Measurements from ENCODE around the gene CARMIL1.

CARMIL1 gene

DNA sequence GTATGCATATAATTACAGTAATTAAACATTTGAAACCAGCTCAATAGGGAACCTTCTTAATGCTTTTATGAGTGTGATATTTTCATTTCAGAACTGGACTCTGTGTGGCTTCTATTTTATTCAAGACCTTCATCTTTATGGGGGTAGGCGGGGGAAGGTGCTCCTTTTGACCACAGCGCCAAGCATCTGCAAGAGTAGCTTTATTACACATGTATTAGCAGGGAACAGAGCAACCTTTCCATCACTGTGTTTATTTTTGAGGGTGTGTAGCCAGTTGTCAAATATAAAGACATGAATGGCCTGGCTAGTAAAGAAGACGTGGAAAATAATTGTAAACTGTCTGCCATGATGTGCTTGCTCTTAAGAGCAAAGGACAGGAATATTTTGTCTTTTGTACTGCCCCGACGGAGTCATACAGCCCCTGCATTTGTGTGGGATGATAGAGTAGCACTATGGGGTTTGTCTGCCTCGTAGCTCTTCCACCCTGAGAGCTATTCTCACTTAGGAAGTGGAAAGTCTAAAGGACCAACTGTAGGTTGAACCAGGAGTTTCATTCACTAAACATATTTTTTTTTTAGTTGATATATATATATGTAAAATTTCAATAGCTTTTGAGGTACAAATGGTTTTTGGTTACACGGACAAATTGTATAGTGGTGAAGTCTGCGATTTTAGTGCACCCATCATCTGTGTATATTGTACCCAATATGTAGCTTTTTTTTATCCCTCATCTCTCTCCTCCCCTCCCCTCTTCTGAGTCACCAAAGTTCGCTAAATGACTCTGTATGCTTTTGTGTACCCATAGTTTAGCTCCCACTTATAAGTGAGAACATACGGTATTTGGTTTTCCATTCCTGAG, 91.2 kb downstream of the CARMIL1 start:
- ChIA-PET CTCF (interaction anchor here (0.6 to 1.1 kb wide), 2 partner anchors 92 to 197 kb away, joined by 3 read pairs; no protein-coding TSS in a partner anchor), POLR2A (interaction anchor here (0.6 kb wide), 1 partner anchor 19 kb away, joined by 3 read pairs; no protein-coding TSS in a partner anchor)
- Histone ChIP-seq H3K4me3 (ENCODE audit: low read depth, low read length) (no peak overlapping the region), H3K9me3 (ENCODE audit: control insufficient read depth, insufficient read depth, low read depth, low read length) (no peaks in the 10 kb centered on the region), H3K36me3 (ENCODE audit: control insufficient read depth in 2 of 2, insufficient read depth in 1 of 2, low read length in 2 of 2) (no peaks in the 10 kb centered on the region), H3K4me1 (ENCODE audit: control insufficient read depth, insufficient read depth, low read length) (peaks cover 14% of the 10 kb centered on the region), H3K27ac (ENCODE audit: extremely low read depth, low read depth, low read length) (no peak overlapping the region)
- TF ChIP-seq ZNF629 (tag by site-specific recombination; IDR thresholded peaks at IDR 0.05) (0 out of 2 replicates have a peak, but pooled peaks have one; percentile 13), OSR2 (tag by site-specific recombination; IDR thresholded peaks at IDR 0.05) (no peak), KLF1 (tag by site-specific recombination; IDR thresholded peaks at IDR 0.05) (peak; percentile 21; the same call in 1 of the 2 replicates), ZFP3 (tag by site-specific recombination; IDR thresholded peaks at IDR 0.05; ENCODE audit: low read depth) (no peak), IKZF3 (tag by site-specific recombination; IDR thresholded peaks at IDR 0.05) (no peak), ZNF561 (tag by site-specific recombination; IDR thresholded peaks at IDR 0.05; ENCODE audit: borderline replicate concordance) (no peak), ZNF394 (tag by site-specific recombination; IDR thresholded peaks at IDR 0.05; ENCODE audit: borderline replicate concordance) (peak; percentile 14; the same call in 1 of the 2 replicates)
- TF ChIP-seq, protein P1, sequence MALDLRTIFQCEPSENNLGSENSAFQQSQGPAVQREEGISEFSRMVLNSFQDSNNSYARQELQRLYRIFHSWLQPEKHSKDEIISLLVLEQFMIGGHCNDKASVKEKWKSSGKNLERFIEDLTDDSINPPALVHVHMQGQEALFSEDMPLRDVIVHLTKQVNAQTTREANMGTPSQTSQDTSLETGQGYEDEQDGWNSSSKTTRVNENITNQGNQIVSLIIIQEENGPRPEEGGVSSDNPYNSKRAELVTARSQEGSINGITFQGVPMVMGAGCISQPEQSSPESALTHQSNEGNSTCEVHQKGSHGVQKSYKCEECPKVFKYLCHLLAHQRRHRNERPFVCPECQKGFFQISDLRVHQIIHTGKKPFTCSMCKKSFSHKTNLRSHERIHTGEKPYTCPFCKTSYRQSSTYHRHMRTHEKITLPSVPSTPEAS (tag by site-specific recombination; IDR thresholded peaks at IDR 0.05), result 0 out of 2 replicates have a peak, but pooled peaks have one; percentile 6

DNA sequence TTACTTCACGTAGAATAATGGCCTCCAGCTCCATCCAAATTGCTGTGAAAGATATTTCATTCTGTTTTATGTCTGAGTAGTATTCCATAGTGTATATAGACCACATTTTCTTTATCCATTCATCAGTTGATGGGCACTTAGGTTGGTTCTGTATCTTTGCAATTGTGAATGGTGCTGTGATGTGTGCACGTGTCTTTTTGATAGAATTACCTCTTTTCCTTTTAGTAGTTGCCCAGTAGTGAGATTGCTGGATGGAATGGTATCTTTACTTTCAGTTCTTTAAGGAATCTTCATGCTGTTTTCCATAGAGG, 91.8 kb downstream of the CARMIL1 start:
- H3K9me3 ChIP-seq (ENCODE audit: control insufficient read depth, insufficient read depth, low read depth, low read length), result no peaks in the 10 kb centered on the region
- no peak overlapping the region for H3K27ac ChIP-seq (ENCODE audit: extremely low read depth, low read depth, low read length)
- POLR2A ChIA-PET, result no interaction called here
- CTCF ChIA-PET, result interaction anchor here (0.6 to 1.1 kb wide), 2 partner anchors 93 to 196 kb away, joined by 3 read pairs; no protein-coding TSS in a partner anchor
- H3K4me1 ChIP-seq (ENCODE audit: control insufficient read depth, insufficient read depth, low read length), result peaks cover 14% of the 10 kb centered on the region
- no peaks in the 10 kb centered on the region for H3K36me3 ChIP-seq (ENCODE audit: control insufficient read depth in 2 of 2, insufficient read depth in 1 of 2, low read length in 2 of 2)
- H3K4me3 ChIP-seq (ENCODE audit: low read depth, low read length), result no peak overlapping the region
- peak; percentile 92 for TF ChIP-seq ZNF10 (tag by site-specific recombination; IDR thresholded peaks at IDR 0.05)
- no peak for TF ChIP-seq ZNF239 (tag by site-specific recombination; IDR thresholded peaks at IDR 0.05)

DNA sequence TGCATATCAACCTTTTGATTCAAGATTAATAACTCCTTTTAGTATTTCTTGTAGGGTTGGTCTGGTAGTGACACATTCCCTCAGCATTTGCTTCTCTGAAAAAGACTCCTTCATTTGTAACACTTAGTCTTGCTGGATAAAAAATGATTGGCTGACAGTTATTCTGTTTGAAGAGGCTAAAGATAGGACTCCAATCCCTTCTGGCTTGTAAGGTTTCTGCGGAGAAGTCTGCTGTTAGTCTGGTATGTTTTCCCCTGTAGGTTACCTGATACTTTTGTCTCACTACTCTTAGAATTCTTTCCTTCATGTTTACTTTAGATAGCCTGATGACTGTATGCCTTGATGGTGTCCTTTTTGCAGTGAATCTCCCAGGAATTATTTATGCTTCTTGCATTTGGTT, 96.0 kb downstream of the CARMIL1 start:
- Histone ChIP-seq H3K36me3 (ENCODE audit: control insufficient read depth in 2 of 2, insufficient read depth in 1 of 2, low read length in 2 of 2) (no peaks in the 10 kb centered on the region), H3K4me3 (ENCODE audit: low read depth, low read length) (no peak overlapping the region), H3K4me1 (ENCODE audit: control insufficient read depth, insufficient read depth, low read length) (peaks cover 4% of the 10 kb centered on the region), H3K9me3 (ENCODE audit: control insufficient read depth, insufficient read depth, low read depth, low read length) (no peaks in the 10 kb centered on the region), H3K27ac (ENCODE audit: extremely low read depth, low read depth, low read length) (no peak overlapping the region)
- no peak for TF ChIP-seq ZNF837 (tag by site-specific recombination; IDR thresholded peaks at IDR 0.05)
- TF ChIP-seq ZEB2 (tag by site-specific recombination; IDR thresholded peaks at IDR 0.05), result no peak
- no peak for TF ChIP-seq ZNF239 (tag by site-specific recombination; IDR thresholded peaks at IDR 0.05)
- no peak for TF ChIP-seq ZNF529 (tag by site-specific recombination; IDR thresholded peaks at IDR 0.05; ENCODE audit: insufficient replicate concordance)
- no peak for TF ChIP-seq ZNF423 (tag by site-specific recombination; IDR thresholded peaks at IDR 0.05)
- no peak for TF ChIP-seq ZNF146 (tag by site-specific recombination; IDR thresholded peaks at IDR 0.05)
- no peak for TF ChIP-seq KLF7 (tag by site-specific recombination; IDR thresholded peaks at IDR 0.05; ENCODE audit: borderline replicate concordance)
- TF ChIP-seq TRIM28 (IDR thresholded peaks at IDR 0.05; ENCODE audit: borderline replicate concordance, low read length), result peak; percentile 62; the same call in 1 of the 2 replicates
- TF ChIP-seq SETDB1 (IDR thresholded peaks at IDR 0.05; ENCODE audit: insufficient read length, low read length), result peak; percentile 78
- TF ChIP-seq MEIS1 (CRISPR knock-in tag; IDR thresholded peaks at IDR 0.05; ENCODE audit: borderline replicate concordance), result no peak
- TF ChIP-seq ZFHX2 (tag by site-specific recombination; conservative IDR thresholded peaks at IDR 0.05), result no peak
- TF ChIP-seq ZSCAN16 (tag by site-specific recombination; IDR thresholded peaks at IDR 0.05), result no peak
- ChIA-PET POLR2A (no interaction called here), CTCF (interaction anchor here (0.8 to 1.6 kb wide), 2 partner anchors 12 to 96 kb away, joined by 3 to 4 read pairs; partner anchors contain the start of gene CARMIL1)
